GM21529 (cell line): ENCODE results near the gene APMAP.
"Not testable (repeated sequence)": the region's sequence is repeated elsewhere in the genome, so short reads cannot be mapped to it uniquely, and the experiment has no call there.

ENCODE experiments used
- ATAC-seq: cut with Tn5 transposase; IDR thresholded peaks from one replicate; pipeline ENCODE4 v1.9.1; 2021; ENCODE audit not compliant: unreplicated experiment

Gene APMAP

GRCh38 chr20:25008388-25009217, 16.1 kb upstream of the APMAP start:
- ATAC-seq, result no peak

- no peak for ATAC-seq
Observed at GRCh38 chr20:25007491-25008305, 15.1 kb upstream of the APMAP start.

GRCh38 chr20:25006431-25007167, 14.0 kb upstream of the APMAP start:
- ATAC-seq, result no peak

- ATAC-seq, result no peak
Observed at GRCh38 chr20:25005661-25006060, 13.1 kb upstream of the APMAP start.

- ATAC-seq, result no peak
Observed at GRCh38 chr20:25005220-25005619, 12.7 kb upstream of the APMAP start.

- no peak for ATAC-seq
Observed at GRCh38 chr20:25003002-25003401, 10.5 kb upstream of the APMAP start.

GRCh38 chr20:25001323-25001722, 8.8 kb upstream of the APMAP start:
- ATAC-seq, result not testable (repeated sequence)

- no peak for ATAC-seq
Observed at GRCh38 chr20:25000268-25000801, 7.8 kb upstream of the APMAP start.

GRCh38 chr20:24999568-24999967, 7.0 kb upstream of the APMAP start:
- ATAC-seq, result no peak

GRCh38 chr20:24998631-24999445, 6.3 kb upstream of the APMAP start:
- ATAC-seq, result no peak

- no peak for ATAC-seq
Observed at GRCh38 chr20:24998121-24998520, 5.6 kb upstream of the APMAP start.

GRCh38 chr20:24996449-24997377, 4.2 kb upstream of the APMAP start:
- no peak for ATAC-seq

GRCh38 chr20:24995741-24996448, 3.3 kb upstream of the APMAP start:
- no peak for ATAC-seq

- peak; percentile 30 for ATAC-seq
Observed at GRCh38 chr20:24994470-24995368, 2.2 kb upstream of the APMAP start.

GRCh38 chr20:24994186-24994465, 1.6 kb upstream of the APMAP start:
- ATAC-seq, result no peak

GRCh38 chr20:24993337-24994185, 1.0 kb upstream of the APMAP start:
- no peak for ATAC-seq

GRCh38 chr20:24991897-24992486, 559 bp downstream of the APMAP start:
- ATAC-seq, result peak; percentile 28
